DMS 273 (cell line): ENCODE data around the gene LAYN.

Experiments used
- DNase-seq: peaks from one replicate; lab custom pipeline; 2025; ENCODE audit not compliant: unreplicated experiment; lab: John Stamatoyannopoulos, UW

LAYN gene

GRCh38 chr11:111561306-111561705, 20.8 kb downstream of the LAYN start:
- DNase-seq: no peak

GRCh38 chr11:111561791-111562325, 21.3 kb downstream of the LAYN start:
- no peak for DNase-seq

- DNase-seq: no peak
Observed at GRCh38 chr11:111562692-111563389, 22.3 kb downstream of the LAYN start.

DNA sequence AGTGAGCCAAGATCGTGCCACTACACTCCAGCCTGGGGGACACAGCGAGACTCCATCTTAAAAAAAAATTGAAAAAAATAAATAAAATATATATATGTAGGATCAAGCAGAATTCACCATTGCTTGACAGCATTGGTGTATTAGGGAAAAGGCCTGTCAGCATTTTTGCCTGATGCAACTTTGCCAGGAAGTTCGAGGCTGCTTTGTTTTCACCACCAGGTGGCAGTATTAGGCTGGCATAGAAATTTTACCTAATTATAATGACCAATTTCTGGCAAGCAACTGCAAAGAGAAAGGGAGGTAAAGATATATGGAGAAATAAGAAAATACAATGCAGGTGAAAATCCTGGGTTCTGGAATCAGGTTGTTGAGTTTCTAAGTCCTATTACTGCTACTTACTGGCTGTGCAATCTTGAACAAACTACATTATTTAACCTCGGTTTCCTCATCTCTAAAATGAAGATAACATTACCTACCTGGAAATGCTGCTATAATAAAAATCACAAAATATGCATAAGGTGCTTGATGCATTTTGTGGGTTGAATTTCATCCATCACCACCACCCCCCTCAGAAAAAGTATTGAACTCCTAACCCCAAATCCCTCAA, 24.7 kb downstream of the LAYN start:
- DNase-seq: peak; percentile 83

GRCh38 chr11:111566324-111566723, 25.8 kb downstream of the LAYN start:
- no peak for DNase-seq

DNA sequence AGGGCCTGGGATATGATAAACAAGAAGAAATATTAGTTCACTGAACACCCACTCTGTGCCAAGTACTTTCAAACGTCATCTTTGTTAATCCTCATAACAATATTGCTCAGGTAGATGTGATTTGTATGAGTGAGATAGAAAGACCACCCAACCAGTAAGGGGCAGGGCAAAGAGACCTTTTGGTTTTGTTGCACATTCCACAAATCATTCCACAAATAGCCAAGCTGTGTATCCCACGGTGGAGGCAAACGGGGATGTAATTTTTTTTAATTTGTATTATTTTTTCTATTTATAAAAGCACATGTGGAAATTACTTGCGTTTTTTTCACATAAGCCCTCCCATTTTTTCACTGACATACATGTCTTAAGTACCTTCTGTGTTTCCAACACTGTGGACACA, 29.0 kb downstream of the LAYN start:
- DNase-seq: no peak

- DNase-seq: no peak
Observed at GRCh38 chr11:111570796-111571195, 30.3 kb downstream of the LAYN start.

GRCh38 chr11:111571829-111572501, 31.4 kb downstream of the LAYN start:
- no peak for DNase-seq

DNA sequence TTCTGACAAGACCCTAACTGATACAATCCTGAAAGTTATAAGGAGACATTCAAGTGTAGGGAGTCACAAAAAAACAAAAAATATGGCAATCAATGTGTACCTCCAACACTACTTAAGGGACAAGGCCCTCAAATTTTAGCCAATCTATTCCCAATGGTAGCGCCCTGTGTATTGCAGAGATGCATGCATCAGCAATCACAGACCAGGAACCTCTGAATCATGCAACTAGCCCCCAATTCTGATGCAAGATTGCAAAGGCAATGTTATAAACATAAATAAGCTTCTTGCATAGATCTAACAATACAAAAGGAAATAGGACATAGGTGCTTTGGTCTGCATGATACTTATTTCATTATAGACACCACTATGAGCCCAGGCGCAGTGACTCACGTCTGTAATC, 32.1 kb downstream of the LAYN start:
- no peak for DNase-seq

- DNase-seq: no peak
Observed at GRCh38 chr11:111573821-111574249, 33.3 kb downstream of the LAYN start.

GRCh38 chr11:111574373-111575225, 34.1 kb downstream of the LAYN start:
- DNase-seq: no peak

GRCh38 chr11:111575740-111576139, 35.2 kb downstream of the LAYN start:
- no peak for DNase-seq

DNA sequence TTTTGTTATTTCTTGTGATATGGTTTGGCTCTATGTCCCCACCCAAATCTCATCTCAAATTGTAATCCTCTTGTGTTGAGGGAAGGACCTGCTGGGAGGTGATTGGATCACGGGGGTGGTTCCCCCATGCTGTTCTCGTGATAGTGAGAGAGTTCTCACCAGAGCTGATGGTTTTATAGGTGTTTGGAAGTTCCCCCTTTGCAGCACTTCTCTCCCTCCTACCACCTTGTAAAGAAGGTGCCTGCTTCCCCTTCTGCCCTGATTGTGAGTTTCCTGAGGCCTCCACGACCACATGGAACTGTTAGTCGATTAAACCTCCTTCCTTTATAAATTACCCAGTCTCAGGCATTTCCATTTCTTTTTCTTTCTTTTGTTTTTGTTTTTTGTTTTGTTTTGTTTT, 37.3 kb downstream of the LAYN start:
- DNase-seq: no peak

- no peak for DNase-seq
Observed at GRCh38 chr11:111581341-111581740, 40.8 kb downstream of the LAYN start.

- no peak for DNase-seq
Observed at GRCh38 chr11:111582163-111582562, 41.6 kb downstream of the LAYN start.

GRCh38 chr11:111582881-111583280, 42.4 kb downstream of the LAYN start:
- DNase-seq: no peak

DNA sequence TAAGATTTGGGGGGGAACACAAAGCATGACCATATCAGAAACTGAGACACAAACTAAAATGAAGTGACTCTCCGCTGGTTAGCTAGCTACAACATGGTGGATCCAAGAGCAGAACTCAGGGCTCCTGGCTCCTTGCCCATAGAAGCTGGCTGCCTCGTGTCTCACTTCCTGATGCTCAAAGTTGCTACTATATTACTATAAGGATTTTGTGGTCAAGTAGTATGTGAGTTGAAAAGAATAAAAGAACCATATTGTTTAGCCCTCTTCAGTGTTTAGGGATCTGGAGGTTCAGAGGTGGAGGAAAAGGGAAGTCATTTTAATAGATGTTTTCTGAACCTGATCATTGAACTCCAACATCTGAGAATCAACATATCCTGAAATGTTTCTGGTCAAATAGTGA, 44.9 kb downstream of the LAYN start:
- DNase-seq: no peak

DNA sequence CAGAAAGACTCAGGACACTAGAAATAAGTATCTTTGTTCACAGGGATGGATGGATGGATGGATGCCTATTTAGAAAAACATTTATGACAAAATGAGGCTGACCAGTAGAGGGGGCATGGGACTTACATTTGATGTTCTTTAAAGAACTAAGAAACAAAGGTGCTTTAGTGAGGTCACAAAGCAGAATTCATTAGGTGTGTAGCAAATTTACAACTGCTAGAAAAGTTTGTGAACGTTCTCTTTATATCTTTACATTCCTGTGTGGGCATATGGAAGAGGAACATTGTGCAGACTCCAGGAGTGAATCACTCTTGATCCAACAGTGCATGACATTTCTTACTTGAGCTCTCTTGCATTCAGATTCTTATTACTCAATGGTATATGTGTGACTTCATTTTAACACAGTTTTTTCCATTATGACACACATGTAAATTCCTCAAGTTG, 45.9 kb downstream of the LAYN start:
- peak; percentile 73 for DNase-seq

DNA sequence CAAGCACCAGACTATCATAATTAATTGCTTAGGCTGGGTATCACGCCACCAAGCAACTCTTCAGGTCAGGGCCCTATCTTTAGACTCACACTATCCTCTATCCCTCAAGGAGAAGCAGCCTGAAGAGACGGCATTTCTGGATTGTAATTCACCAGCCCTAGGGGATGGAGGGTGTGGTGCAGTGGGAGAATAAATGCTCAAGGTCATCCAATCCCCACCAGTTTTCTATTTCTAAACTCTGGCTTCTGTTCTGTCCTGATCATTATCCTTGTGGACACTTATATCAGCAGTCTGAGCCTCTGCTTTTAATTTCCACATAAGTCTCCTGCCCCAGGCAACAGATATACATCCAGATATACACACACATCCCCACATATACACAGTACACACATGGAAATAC, 48.6 kb downstream of the LAYN start:
- no peak for DNase-seq

DNA sequence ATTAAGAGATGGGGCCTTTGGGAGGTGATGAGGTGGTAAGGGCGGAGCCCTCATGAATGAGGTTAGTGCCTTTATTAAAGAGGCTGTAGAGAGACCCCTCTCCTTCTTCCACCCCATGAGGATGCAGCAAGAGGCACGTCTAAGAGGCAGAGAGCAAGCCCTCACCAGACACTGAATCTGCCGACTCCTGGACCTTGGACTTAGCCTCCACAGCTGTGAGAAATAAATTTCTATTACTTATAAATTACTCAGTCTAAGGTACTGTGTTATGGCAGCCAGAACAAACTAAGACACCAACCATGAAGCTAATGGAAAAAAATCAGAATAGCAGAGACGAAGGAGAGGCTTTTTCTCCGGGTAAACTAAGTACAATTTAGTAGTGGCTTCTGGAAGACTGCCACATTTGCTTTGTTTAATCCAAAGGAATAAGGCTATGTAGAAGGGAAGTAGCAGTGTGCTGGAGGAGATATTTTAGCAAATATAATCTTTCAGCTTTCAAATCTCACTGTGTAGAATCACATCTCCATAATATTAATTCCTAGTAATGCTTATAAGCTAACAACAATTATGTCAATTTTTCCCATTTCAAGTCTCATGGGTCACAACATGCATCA, 49.5 kb downstream of the LAYN start:
- no peak for DNase-seq
